ENCODE results near the gene ANKS3. TPM values are rescaled to one million over a fixed set of nuclear protein-coding genes. Genes with fewer than 3 reads are reported as not detected.
A peak's percentile ranks its signal among the peaks of the same experiment; 100 is the strongest.

ANKS3 gene
- total RNA-seq, 4 donors from 2014 or later: 10.4 to 28.8 (median 17.4) TPM

GRCh38 chr16:4666537-4667202, 67.4 kb downstream of the ANKS3 start:
- no peak overlapping the region for H3K4me3 ChIP-seq (ENCODE audit: low read depth, poor library complexity, severe bottlenecking)
- intact Hi-C loops (cut with DNase I; ENCODE audit: low total_unique reads): no loop called here
- TF ChIP-seq CTCF (IDR thresholded peaks at IDR 0.05): no peak
- TF ChIP-seq POLR2A (IDR thresholded peaks at IDR 0.05): no peak
- DNase-seq (ENCODE audit: low spot score in 2 of 2): no peak
- WGBS, 2 donors: 88 to 90% methylated on average over 12 to 14 of the region's 20 CpGs

GRCh38 chr16:4664538-4665418, 69.3 kb downstream of the ANKS3 start:
- WGBS, 2 donors: 44 to 53% methylated on average over 22 to 26 of the region's 26 CpGs
- intact Hi-C loops (cut with DNase I; ENCODE audit: low total_unique reads): no loop called here
- TF ChIP-seq POLR2A (IDR thresholded peaks at IDR 0.05) (no peak), CTCF (IDR thresholded peaks at IDR 0.05) (no peak)
- DNase-seq (ENCODE audit: low spot score in 2 of 2): no peak
- H3K4me3 ChIP-seq (ENCODE audit: low read depth, poor library complexity, severe bottlenecking): no peak overlapping the region

- no peak overlapping the region for H3K4me3 ChIP-seq (ENCODE audit: low read depth, poor library complexity, severe bottlenecking)
- intact Hi-C loops (cut with DNase I; ENCODE audit: low total_unique reads): no loop called here
- peak in 1 of 2 donors; percentile 76 for DNase-seq (ENCODE audit: low spot score in 2 of 2)
- TF ChIP-seq CTCF (IDR thresholded peaks at IDR 0.05): no peak
- TF ChIP-seq POLR2A (IDR thresholded peaks at IDR 0.05): no peak
- 73 to 78% methylated on average over 25 of the region's 25 CpGs for WGBS, 2 donors
Measured at GRCh38 chr16:4663777-4664465, 70.2 kb downstream of the ANKS3 start.

- TF ChIP-seq CTCF (IDR thresholded peaks at IDR 0.05): no peak
- no peak for DNase-seq (ENCODE audit: low spot score in 2 of 2)
- intact Hi-C loops (cut with DNase I; ENCODE audit: low total_unique reads): no loop called here
- no peak overlapping the region for H3K4me3 ChIP-seq (ENCODE audit: low read depth, poor library complexity, severe bottlenecking)
- WGBS, 2 donors: 57 to 60% methylated on average over 5 of the region's 5 CpGs
Measured at GRCh38 chr16:4663465-4663776, 70.7 kb downstream of the ANKS3 start.

GRCh38 chr16:4661661-4662060, 72.4 kb downstream of the ANKS3 start:
- intact Hi-C loops (cut with DNase I; ENCODE audit: low total_unique reads): no loop called here
- no peak for DNase-seq (ENCODE audit: low spot score in 2 of 2)
- TF ChIP-seq CTCF (IDR thresholded peaks at IDR 0.05) (no peak), POLR2A (IDR thresholded peaks at IDR 0.05) (no peak)
- no peak overlapping the region for H3K4me3 ChIP-seq (ENCODE audit: low read depth, poor library complexity, severe bottlenecking)
- 55 to 62% methylated on average over 11 of the region's 11 CpGs for WGBS, 2 donors
